DOHH2 (cell line): ENCODE measurements around the gene MCUB.

ENCODE experiments used
- H3F3A ChIP-seq: fragments of 200-600 bp; sonication (generic), shearing (Covaris generic); 2 replicates; pipeline ENCODE4 v1.6.0; 2016; ENCODE audit warnings: antibody characterized with exemption, mild to moderate bottlenecking; ENCODE audit not compliant: control insufficient read depth, insufficient read depth
- H3K27ac ChIP-seq: fragments of 200-600 bp; sonication (generic); 2 replicates; pipeline ENCODE4 v1.5.1; 2014; ENCODE audit warnings: low read depth, mild to moderate bottlenecking, low read length, moderate library complexity
- H3K27me3 ChIP-seq: fragments of 200-600 bp; sonication (generic); 2 replicates; pipeline ENCODE4 v1.6.1; 2014; ENCODE audit warnings: mild to moderate bottlenecking, low read length, mixed read lengths; ENCODE audit not compliant: control insufficient read depth
- H3K36me3 ChIP-seq: fragments of 200-600 bp; sonication (generic); 2 replicates; pipeline ENCODE4 v1.6.1; 2014; ENCODE audit warnings: mild to moderate bottlenecking, low read length, moderate library complexity, mixed read lengths; ENCODE audit not compliant: control insufficient read depth
- H3K4me1 ChIP-seq: fragments of 200-600 bp; sonication (generic); 2 replicates; pipeline ENCODE4 v1.6.1; 2014; ENCODE audit warnings: mild to moderate bottlenecking, low read length, mixed read lengths; ENCODE audit not compliant: control insufficient read depth
- H3K4me2 ChIP-seq: fragments of 200-600 bp; sonication (generic); 2 replicates; pipeline ENCODE4 v1.6.0; 2014; ENCODE audit warnings: mild to moderate bottlenecking, low read length, moderate library complexity
- H3K4me3 ChIP-seq: fragments of 200-600 bp; sonication (generic); 2 replicates; pipeline ENCODE4 v1.5.1; 2014; ENCODE audit warnings: mild to moderate bottlenecking, low read length, mixed read lengths
- H3K79me2 ChIP-seq: fragments of 200-600 bp; sonication (generic); 2 replicates; pipeline ENCODE4 v1.6.1; 2014; ENCODE audit warnings: mild to moderate bottlenecking, low read length, mixed read lengths; ENCODE audit not compliant: control insufficient read depth
- H3K9me2 ChIP-seq: fragments of 200-600 bp; sonication (generic); replicated peaks from 2 replicates; pipeline ENCODE4 v1.6.1; 2014; ENCODE audit warnings: mild to moderate bottlenecking, low read length, mixed read lengths; ENCODE audit not compliant: control insufficient read depth
- H3K9me3 ChIP-seq: fragments of 200-600 bp; sonication (generic); 2 replicates; pipeline ENCODE4 v1.6.1; 2014; ENCODE audit warnings: antibody characterized with exemption, low read length, mixed read lengths; ENCODE audit not compliant: control insufficient read depth, insufficient read depth
- H4K20me1 ChIP-seq: fragments of 200-600 bp; sonication (generic); 2 replicates; pipeline ENCODE4 v1.6.0; 2014; ENCODE audit warnings: low read depth, mild to moderate bottlenecking, antibody characterized with exemption, low read length, moderate library complexity; ENCODE audit not compliant: control insufficient read depth, insufficient read depth
- CTCF ChIP-seq: fragments of 200-600 bp; sonication (generic); IDR thresholded peaks from one replicate; pipeline ENCODE4 v1.5.1; 2014; ENCODE audit warnings: antibody characterized with exemption, mild to moderate bottlenecking, low read depth, low read length; ENCODE audit not compliant: poor library complexity, severe bottlenecking
- EZH2phosphoT487 ChIP-seq: fragments of 200-600 bp; sonication (generic); IDR thresholded peaks from 2 replicates; pipeline ENCODE4 v1.6.1; 2017; ENCODE audit warnings: borderline replicate concordance, mild to moderate bottlenecking, antibody characterized with exemption, low read length, moderate library complexity, mixed read lengths

Gene MCUB

GRCh38 chr4:109574443-109574850, 14.4 kb downstream of the MCUB start:
- H3K27ac ChIP-seq, result no peak overlapping the region
- peaks cover 29% of the 10 kb centered on the region for H3K4me1 ChIP-seq
- H3K36me3 ChIP-seq, result peaks cover 19% of the 10 kb centered on the region
- no peaks in the 10 kb centered on the region for H3K9me3 ChIP-seq
- H4K20me1 ChIP-seq, result peaks cover 5% of the 10 kb centered on the region; the same call in 1 of the 2 replicates
- peaks cover 98% of the 10 kb centered on the region for H3K79me2 ChIP-seq
- H3K27me3 ChIP-seq, result no peaks in the 10 kb centered on the region
- no peaks in the 10 kb centered on the region for H3K9me2 ChIP-seq
- TF ChIP-seq CTCF (peak; percentile 47), EZH2phosphoT487 (no peak)
- no peaks in the 10 kb centered on the region for H3F3A ChIP-seq
- no peak overlapping the region for H3K4me3 ChIP-seq
- 0 out of 2 replicates have a peak overlapping the region, but pooled peaks have one; percentile 2 for H3K4me2 ChIP-seq

DNA sequence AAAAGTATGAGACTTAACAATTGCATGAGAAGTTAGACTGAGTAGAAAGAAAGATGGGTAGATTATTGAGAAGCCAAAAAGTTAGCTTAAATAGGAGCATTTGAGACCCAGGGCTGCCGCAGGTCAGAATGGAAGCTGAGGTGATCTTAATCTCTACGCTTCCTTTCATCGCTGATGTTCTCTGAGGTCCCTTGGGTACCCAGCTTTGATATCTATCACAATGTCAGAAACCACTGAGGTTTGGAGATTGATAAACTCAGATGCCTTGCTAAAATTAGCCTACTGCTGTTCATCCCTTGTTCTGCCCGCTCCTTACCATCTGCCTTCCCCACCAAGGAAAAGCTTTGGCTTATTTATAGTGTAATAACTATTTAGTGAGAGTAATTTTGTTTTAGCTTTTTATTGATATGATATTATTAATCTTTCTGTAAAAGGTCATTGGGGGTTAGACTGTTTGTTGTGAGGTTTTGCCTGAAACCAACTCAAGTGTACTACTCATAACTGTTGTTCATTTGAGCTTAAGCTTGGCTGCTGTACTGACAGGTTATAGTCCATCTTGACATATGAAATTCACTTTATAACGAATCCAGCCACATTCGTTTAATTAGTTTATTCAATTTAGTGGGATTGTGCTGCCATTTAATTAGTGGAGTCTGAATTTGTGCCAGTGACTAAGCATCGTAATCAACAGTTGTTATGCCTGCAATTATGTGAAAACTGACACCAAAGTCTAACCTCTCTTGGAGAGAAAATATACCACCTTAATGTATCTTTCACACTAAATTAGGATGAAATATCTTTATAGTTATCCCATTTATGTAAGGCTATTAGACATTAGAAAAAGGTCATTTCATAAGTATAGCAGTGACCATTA, 15.1 kb downstream of the MCUB start:
- H3F3A ChIP-seq, result no peaks in the 10 kb centered on the region
- H3K4me1 ChIP-seq, result peaks cover 29% of the 10 kb centered on the region
- peaks cover 5% of the 10 kb centered on the region; the same call in 1 of the 2 replicates for H4K20me1 ChIP-seq
- no peak overlapping the region for H3K4me3 ChIP-seq
- no peak for TF ChIP-seq EZH2phosphoT487
- no peak for TF ChIP-seq CTCF
- H3K36me3 ChIP-seq, result peaks cover 16% of the 10 kb centered on the region
- no peaks in the 10 kb centered on the region for H3K9me2 ChIP-seq
- peaks cover 97% of the 10 kb centered on the region for H3K79me2 ChIP-seq
- no peak overlapping the region for H3K27ac ChIP-seq
- H3K27me3 ChIP-seq, result no peaks in the 10 kb centered on the region
- H3K4me2 ChIP-seq, result no peak overlapping the region
- H3K9me3 ChIP-seq, result no peaks in the 10 kb centered on the region

DNA sequence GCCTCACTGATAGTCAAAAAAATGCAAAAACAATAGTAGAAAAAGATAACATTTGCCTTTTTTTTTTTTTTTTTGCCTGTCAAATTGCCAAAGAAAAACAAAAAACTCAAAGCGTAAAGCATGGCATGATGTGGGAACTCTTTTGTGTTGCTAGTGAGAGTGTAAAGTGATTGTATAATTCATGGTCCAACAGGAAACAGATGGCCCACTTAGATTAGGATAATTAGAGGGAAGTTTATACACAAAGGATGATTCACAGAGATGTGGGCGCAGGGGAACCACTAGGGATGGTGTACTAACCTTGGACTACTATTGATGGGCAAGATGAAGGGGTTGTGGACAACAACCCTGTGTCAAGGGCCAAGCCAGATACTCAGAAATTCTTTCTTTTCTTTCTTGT, 16.4 kb downstream of the MCUB start:
- Histone ChIP-seq H3K27ac (no peak overlapping the region), H3K4me2 (no peak overlapping the region), H4K20me1 (peaks cover 5% of the 10 kb centered on the region; the same call in 1 of the 2 replicates), H3K36me3 (peaks cover 16% of the 10 kb centered on the region), H3K9me3 (no peaks in the 10 kb centered on the region), H3K9me2 (no peaks in the 10 kb centered on the region), H3K27me3 (no peaks in the 10 kb centered on the region), H3K79me2 (peaks cover 88% of the 10 kb centered on the region), H3K4me1 (peaks cover 29% of the 10 kb centered on the region), H3F3A (no peaks in the 10 kb centered on the region), H3K4me3 (no peak overlapping the region)
- TF ChIP-seq EZH2phosphoT487 (no peak), CTCF (no peak)
